ENCODE data around the gene UGT1A8.

Gene UGT1A8

DNA sequence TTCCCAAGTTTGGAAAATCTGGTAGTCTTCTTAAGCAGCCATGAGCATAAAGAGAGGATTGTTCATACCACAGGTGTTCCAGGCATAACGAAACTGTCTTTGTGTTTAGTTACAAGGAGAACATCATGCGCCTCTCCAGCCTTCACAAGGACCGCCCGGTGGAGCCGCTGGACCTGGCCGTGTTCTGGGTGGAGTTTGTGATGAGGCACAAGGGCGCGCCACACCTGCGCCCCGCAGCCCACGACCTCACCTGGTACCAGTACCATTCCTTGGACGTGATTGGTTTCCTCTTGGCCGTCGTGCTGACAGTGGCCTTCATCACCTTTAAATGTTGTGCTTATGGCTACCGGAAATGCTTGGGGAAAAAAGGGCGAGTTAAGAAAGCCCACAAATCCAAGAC, 154.7 kb downstream of the UGT1A8 start:
- no peak for DNase-seq

DNA sequence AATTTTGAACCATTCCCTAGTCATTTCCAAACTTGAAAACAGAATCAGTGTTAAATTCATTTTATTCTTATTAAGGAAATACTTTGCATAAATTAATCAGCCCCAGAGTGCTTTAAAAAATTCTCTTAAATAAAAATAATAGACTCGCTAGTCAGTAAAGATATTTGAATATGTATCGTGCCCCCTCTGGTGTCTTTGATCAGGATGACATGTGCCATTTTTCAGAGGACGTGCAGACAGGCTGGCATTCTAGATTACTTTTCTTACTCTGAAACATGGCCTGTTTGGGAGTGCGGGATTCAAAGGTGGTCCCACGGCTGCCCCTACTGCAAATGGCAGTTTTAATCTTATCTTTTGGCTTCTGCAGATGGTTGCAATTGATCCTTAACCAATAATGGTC, 155.2 kb downstream of the UGT1A8 start:
- DNase-seq = no peak

DNA sequence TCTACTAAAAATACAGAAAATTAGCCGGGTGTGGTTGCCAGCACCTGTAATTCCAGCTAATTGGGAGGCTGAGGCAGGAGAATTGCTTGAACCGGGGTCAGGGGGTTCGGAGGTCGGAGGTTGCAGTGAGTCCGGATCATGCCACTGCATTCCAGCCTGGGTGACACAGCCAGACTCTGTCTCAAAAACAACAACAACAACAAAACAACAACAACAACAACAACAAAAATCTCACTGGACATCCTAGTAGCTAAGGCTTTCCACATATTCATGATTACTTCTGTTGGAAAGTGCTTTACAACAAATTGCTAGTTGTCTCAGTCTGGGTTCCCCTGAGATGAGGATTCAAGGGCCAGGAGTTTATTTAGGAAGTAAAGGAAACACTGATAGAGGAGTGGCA, 156.4 kb downstream of the UGT1A8 start:
- no peak for DNase-seq

DNA sequence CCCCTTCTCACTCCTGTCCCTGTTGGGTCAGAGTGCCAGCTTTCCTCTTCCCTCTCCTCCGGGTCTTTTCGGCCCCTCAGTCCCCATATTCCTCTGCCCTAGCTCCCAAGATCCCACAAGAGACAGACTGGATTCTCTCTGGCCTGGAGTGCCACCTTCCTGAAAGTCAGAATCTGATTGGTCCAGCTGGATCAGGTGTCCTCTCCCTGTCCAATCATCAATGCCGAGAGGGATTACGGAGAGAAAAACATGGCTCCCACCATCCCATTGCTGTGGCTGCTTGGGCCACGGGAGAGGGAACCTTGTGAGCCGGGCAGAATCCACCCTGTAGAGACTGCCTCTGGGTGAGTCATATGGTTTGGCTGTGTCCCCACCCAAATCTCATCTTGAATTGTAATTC, 158.0 kb downstream of the UGT1A8 start:
- DNase-seq = no peak

DNA sequence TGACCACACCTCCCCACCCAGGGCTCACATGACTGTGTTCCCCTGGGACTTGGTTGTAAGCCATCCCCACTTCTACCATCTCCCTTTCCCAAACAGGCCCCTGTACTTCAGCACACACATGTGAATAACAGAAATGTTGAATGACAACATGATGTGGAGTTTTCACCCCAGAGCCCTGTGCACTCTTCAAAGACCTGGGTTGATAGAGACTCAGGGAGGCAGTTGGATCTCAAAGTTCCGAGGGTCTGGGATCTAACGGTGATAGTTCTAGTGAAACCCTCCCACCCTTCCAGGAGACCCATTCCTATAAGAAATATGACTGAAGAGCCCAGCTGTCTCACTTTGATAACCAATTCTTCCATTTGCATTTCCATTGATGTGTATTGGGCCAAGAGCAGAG, 160.6 kb downstream of the UGT1A8 start, which contains the start of gene MROH2A:
TSS of gene MROH2A (plus strand) at position 301 of the 400 bp plus-strand sequence. CDS start 1,029 bp downstream, outside the sequence.
- DNase-seq = no peak

DNA sequence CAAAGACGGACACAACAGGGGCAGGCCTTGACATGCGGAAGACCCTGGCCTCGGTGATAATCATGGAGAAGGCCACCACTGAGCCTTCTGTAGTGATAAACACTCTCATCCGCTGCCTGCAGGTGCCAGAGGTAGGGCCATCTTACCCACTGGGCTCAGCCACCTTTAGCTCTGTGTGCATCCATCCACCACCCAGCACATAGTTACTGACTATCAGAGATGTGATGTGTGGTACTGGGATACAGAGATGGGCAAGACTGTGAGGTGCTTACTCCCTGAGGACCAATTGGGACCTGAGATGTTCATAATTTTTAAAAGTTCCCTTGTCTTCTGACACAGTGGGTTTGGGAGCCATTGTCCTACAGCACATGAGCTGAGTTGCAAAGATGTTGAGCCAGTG, 162.3 kb downstream of the UGT1A8 start:
- no peak for DNase-seq

DNA sequence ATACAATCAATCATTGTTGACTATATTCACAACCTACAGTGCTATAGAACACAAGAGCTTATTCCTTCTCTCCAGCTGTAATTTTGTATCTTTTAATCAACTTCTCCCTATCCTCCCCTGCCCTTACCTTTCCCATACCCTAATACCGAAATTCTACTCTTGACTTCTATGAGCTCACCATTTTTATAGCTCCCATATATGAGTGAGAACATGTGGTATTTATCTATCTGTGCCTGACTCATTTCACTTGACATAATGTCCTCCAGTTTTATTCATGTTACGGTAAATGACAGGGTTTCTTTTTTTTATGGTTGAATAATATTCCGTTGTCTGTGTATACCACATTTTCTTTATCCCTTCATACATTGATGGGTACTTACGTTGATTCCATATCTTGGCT, 163.3 kb downstream of the UGT1A8 start:
- no peak for DNase-seq

DNA sequence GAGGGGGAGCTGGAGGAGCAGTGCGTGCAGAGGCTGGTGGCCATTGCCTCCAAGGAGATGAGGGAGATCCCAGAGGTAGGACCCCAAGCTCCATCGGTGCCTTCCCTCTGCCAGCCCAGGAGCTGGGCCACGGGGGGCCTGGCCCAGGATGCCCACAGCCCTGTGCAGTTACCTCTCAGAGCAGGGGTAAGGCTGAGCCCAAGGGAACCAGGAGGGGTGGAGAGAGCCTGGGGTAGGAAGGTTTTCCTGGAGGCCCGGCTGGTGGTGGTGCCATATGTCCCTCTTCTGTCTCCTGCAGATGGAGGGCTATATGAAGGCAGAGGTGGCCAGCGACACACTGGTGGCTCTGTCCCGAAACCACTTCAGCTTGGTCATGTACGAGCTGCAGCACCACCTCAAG, 172.1 kb downstream of the UGT1A8 start:
- no peak for DNase-seq

DNA sequence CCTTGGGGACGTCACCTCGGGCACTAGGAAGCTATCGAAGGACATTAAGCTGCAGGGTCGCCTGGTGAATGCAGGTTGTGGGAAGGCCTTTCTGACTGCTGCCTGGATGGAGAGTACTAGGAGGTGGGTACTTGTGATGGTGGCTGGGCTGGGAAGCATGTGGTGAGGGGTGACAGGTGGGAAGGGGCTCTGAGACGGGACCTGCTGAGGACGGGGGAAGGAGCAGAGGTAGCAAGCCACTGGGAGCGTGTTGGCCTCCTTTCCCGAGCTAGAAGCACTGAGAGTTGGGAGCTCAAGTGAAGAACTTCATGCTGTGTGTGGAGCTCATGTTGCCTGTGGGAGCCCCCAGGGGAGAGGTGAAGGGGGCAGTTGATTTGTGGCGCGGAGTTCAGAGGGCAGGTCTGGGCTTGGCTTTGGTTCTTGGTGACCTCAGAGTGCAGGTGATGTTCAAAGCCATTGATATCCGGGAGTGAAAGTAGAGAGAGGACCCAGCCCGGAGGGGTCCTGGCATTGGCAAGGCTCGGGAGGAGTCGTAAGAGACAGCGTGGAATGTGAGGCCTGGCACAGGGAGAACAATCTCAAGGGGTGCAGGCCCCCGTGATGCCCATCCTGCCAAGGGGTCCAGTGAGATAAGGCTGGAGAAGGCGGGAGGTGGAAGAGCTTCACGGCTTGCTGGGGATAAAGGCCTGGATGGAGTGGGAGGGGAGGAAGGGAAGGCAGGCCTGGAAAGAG, 173.9 kb downstream of the UGT1A8 start:
- no peak for DNase-seq

DNA sequence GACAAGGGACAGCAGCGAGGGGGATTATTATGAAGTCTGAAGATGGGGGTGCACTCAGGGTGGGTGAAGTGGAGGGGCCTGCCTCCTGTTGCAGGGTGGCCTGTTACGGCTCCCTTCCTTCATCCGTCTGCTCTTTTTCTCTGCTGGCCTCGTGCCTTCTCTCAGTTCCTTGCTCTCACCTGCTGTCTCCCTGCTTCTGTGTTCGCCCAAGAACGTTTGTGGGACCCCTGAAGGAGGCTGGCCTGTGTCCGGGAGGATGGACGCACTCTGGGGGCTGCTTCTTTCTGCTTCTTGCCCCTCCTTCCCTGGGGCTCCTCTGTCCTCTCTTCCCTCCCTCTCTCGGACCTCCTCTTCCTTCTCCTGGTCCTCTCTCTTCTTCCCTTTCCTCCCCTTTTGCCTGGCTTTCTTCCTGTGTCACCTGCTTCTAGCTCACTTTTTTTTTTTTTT, 174.5 kb downstream of the UGT1A8 start:
- DNase-seq = no peak

DNA sequence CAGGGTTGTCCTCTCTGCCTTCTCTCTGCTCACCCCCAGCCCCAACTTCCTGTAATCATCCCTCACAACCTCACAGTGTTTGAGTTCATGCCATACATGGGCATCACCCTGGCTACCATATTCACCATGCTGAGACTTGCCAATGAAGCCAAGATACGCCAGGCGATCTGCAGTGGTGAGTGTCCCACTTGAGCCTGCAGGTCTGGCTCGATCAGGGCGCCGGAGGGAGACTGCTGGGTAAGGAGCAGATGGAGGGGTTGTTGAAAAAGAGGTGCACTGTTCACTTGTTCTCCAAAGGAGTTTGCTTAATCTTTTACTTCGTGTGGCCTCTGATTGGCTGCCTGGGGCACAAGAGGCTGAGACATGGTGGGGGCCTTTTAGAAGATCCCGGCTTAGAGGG, 175.3 kb downstream of the UGT1A8 start:
- no peak for DNase-seq

DNA sequence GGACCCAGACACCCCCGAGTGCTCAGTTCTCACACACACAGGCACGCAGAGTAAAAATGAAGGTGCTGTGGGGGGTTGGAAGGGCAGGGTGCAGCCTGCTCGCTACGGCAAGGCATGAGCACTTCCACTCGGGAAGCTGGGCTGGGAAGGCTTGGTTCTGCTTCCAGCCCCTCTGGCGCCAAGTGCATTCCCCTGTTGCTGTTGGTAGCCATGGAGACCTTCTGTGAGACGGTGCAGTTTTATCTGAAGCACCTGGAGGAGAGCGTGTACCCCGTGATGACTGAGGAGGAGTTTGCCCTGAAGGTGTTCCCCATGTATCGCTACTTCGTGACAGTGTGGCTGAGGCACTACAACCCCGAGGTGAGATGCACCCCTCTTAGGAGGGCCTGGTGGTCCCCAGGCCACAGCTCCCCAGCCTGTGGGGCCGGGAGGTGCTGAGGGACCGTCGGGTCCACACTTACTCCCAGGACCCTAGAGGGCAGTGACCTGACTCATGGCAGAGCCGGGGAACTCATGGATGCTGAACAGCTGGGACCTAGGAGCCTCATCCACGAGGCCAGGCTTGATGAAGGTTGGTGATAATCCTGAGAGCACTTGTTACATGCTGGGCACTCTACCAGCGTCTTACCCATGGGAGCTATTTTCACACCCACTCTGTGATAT, 176.2 kb downstream of the UGT1A8 start:
- no peak for DNase-seq

DNA sequence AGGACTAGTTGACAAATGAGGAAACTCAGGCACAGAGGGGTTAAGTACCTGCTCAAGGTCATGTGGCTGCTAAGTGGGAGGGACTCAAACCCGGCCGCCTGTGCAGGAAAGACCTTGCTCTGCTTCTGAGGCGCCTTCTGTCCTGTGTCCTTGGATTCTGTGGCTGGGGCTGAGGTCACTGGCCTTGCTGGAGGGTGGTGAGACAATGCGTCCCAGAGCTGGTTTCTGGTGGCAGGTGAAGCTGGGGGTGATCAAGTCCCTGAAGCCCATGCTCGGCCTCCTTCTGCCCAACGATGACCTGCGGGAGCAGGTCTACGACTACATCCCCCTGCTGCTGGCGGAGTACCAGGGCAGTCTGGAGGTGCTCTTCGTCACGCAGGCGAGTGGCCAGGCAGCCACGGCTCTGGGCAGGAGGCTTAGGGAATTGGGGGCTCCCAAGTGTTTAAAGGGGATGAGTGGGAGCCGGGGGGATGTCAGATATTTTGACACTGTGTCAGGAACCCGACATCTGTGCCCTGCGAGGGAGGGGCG, 176.8 kb downstream of the UGT1A8 start:
- no peak for DNase-seq

DNA sequence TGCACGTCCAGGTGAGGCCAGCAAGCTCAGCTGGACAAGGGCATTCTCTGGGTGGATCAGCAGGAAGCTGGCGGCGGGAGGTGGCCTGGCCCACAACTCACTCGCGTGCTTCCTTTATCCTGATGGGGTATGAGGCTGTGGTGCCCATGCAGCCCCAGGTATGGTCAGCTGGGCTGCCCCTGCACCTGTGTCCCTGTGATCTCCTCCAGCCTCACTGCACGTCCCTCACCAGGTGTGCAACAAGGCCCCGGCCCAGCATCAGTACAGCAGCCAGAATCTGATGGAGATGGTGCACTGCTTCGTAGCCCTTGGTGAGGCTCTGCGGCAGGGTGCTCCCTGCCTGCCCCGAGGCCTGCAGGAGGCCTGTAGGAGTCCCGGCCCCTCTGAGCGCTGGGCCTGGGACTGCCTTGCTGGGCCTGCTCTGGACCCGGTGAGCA, 178.3 kb downstream of the UGT1A8 start:
- no peak for DNase-seq

DNA sequence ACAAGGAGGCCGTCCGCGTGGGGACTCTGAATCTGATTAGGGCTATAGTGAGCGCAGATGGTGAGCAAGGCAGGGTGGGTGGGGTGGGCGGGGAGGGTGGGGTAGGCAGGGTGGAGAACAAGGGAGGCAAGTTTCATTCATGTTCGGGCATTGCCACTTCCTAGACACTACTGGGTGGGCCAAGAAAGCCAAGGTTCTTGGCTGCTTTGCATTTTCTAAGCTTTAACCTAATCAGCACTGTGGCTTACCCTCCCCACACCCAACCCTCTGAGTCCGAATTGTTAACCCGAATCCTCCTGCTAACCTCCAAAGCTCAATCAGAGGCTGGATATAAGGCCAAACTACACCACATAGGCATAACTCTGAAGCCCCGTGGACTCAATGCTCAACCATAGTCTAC, 178.8 kb downstream of the UGT1A8 start:
- no peak for DNase-seq

DNA sequence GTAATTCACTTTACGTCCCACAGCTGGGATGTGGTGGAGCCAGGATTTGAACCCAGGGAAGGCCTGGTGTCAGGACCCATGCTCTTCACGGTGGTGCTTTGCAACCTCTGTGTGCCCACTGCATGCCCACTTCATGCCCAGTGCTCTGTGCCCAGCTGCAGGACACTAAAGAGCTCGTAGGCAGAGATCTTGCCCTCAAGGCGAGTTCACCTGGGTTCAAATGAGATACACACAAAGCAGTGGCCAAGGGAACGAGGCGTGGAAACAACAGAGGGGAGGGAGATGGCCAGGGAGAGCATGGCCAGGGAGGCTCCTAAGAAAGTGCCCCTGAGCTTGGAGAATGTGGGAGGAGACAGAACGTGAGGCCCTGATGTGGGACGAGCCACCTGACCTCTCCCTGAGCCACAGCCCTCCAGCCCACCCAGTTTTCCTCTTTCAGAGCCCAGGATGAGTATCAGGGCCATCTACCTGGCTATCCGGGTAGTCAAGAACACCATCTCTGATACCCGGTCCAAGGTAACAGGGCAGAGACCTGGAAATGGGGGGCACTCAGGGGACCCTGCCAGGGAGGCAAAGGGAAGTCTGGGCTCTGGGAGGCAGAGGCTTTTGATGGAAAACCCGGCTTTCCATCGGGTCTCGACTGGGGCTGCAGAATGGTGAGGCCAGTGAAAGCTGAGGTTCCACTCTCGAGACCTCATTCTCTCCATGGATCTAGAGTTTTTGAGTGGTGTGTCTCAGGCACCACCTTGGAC, 181.1 kb downstream of the UGT1A8 start:
- DNase-seq = no peak

DNA sequence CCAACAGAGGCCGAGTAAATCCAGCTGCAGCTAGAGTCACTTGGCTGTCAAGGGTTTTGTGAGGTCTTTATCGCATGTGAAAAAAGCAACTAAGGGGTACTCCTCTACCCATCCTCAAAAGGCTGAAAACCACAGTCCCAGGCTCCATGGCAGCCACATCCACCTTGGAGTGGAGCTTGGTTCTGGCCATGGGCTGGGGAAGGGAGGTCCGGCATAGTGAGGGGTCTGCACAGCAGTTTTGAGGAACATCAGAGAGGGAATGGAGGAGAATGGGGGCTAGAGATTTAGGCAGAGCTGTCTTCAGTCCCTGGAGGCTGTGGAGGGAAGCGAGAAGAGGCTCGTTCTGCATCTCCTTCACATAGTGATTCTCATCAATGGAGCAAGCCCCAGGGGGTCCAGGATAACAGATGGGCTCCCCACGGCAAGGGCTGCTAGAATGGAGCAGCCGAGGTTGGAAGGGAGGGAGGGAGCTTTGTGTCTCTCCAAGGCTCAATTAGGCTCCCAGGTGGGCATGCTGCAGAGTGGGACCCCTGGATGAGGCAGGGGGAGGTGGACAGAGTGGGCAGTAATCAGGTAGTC, 181.7 kb downstream of the UGT1A8 start:
- DNase-seq = no peak

DNA sequence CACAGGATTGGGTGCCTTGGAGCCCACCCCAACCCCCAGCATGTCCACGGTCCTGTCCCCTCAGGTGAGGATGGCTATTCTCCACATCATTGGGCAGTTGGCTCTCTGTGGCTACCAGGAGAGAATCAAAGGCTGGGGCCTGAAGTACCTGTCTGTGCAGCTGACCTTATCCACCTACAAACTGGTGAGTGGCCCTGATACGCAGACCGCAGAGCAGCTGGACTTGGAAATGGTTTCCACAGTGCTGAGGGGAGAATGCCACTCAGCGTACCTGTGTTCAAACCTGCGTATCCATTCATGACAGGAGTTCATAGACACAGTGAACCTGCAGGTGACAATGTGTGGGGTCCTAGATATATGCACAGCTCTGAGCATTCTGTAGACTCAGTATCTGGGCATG, 182.3 kb downstream of the UGT1A8 start:
- no peak for DNase-seq

DNA sequence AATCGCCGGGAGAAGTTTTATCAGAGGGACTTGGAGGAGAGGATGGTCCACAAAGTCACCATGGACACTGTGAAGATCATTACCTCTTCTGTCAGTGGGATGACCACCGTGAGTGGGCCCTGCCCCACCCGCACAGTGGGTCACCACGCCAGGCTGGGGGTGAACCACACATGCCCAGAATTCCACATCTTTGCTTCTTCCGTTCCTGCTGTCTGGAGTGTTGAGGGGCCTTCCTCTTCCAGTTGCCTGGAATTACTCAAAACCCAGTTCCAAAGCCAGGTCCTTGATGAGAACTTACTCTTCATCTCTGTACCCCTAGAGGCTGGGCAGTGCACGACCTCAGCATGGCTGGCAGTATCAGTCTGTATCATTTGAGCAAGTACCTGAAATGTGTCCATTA, 182.8 kb downstream of the UGT1A8 start:
- DNase-seq = no peak

DNA sequence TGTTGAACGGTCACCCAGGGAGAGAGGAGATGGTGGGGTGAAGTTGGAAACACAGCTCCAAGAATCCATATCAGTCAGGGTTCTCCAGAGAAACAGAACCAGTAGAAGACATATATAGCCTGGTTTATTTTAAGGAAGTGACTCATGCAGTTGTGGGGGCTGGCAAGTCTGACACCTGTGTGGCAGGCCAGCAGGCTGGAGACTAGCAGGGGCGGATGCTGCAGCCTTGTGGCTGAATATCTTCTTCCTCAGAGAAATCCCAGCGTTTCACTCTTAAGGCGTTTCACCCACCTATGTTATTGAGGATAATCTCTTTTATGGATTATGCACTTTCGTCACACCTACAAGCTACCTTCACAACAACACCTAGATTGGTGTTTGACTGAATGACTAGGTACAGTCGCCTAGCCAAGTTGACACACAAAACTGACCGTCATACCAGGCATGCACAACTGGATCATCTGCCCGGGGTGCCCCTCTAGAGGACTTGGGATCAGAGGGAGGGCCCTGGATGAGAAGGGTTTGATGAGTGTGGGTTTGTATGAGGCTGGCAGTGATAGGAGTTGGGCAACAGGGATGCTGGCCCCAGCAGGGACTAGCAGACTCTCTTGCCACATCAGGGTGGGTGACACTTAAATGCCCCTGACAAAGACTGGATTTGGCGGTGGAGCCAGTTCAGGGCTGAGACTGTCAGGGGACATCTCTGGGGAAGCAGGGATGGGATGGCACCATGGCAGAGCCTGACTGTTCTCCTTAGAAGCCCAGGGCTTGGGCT, 184.1 kb downstream of the UGT1A8 start:
- DNase-seq = no peak

DNA sequence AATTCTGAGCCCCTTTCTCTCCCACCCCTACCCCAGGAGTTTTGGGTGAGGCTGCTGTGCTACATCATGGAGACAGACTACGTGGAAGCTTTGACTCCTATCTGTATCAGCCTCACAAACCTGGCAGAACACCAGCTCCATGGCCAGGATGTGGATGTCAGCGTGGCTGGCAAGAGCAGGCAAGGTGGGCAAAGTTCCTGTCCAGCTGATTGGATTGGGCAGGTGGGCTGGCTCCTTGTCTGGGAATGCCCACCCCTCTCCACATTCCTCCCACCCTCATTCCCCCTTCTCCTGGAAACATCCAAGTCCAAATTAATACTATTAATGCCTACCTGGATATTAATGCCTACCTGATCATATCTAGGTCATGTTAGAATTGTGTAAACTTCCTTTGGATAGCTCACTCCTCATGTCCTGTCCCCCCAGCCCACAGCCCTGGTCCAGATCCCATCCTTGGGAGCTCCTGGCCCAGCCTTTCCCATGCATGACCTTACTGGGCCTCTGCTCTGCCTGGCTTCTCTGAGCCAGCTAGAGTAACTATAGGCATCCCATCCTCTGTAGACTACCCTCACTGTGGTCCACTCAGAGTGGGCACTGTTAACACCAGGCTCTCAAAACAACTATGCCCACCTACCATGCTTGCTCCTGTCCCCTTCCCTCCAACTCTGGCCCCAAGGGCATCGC, 184.8 kb downstream of the UGT1A8 start:
- no peak for DNase-seq

Measured in central memory CD4-positive, alpha-beta T cell (primary cell).